B cell (primary cell): ENCODE results near the gene TBC1D14.

Experiments used
- CTCF ChIP-seq: fragments of 200-600 bp; IDR thresholded peaks from one replicate; pipeline ENCODE4 v1.8.0; 2022; ENCODE audit warnings: antibody characterized with exemption, mild to moderate bottlenecking
- EZH2 ChIP-seq: IDR thresholded peaks from 2 replicates; pipeline ENCODE4 v1.6.1; 2012; ENCODE audit warnings: borderline replicate concordance, low read depth, mild to moderate bottlenecking, moderate library complexity, low read length; ENCODE audit not compliant: insufficient read depth, poor library complexity, severe bottlenecking

GRCh38 chr4:7021930-7022664 is 112.5 kb downstream of the TBC1D14 start:
- TF ChIP-seq CTCF = no peak
- TF ChIP-seq EZH2 = no peak
